Measurements from ENCODE around the gene BLID.

DNA sequence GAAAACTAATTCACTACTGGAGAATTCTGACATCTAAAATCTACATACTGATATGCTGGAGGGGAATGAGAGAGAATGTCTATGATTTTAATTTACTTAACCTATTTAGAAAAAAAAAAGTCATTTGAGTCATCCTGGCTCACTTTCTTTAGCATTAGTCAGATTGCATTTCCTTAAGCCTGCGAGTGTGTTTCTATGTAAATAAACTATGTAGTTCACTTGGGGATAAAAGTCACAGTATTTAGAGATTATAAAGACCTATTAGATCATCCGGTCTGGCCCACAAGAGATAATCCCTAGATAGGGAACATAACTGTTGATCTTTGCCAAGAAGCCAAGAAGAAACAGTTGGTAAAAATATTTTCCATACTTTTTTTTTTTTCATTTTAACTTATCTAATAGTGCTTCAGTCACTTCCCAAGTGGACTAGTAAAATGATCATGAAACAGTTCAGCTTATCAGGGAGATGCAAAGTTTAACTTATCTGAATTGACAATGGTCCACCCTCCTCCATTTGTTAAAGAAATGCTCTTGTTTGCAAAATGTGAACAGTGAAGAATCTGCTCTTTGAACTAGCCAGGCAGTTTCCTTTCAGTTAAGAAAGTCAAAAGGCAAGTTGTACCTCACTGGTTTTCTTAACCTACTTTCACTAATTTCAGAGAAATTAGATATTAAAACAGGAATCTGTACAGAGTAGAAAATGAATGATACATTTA lies 21.2 kb upstream of the BLID start:
- TF ChIP-seq, protein P1, sequence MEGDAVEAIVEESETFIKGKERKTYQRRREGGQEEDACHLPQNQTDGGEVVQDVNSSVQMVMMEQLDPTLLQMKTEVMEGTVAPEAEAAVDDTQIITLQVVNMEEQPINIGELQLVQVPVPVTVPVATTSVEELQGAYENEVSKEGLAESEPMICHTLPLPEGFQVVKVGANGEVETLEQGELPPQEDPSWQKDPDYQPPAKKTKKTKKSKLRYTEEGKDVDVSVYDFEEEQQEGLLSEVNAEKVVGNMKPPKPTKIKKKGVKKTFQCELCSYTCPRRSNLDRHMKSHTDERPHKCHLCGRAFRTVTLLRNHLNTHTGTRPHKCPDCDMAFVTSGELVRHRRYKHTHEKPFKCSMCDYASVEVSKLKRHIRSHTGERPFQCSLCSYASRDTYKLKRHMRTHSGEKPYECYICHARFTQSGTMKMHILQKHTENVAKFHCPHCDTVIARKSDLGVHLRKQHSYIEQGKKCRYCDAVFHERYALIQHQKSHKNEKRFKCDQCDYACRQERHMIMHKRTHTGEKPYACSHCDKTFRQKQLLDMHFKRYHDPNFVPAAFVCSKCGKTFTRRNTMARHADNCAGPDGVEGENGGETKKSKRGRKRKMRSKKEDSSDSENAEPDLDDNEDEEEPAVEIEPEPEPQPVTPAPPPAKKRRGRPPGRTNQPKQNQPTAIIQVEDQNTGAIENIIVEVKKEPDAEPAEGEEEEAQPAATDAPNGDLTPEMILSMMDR (IDR thresholded peaks at IDR 0.05), result no peak
- TF ChIP-seq POLR2A (IDR thresholded peaks at IDR 0.05), result no peak
